K562 (cell line): ENCODE data around the gene SLC12A4. TPM values are rescaled to one million over a fixed set of nuclear protein-coding genes. Genes with fewer than 3 reads are reported as not detected.

Experiments used
- CREB3 ChIP-seq: fragments of 450-650 bp; conservative IDR thresholded peaks from 2 replicates; pipeline ENCODE4 v1.6.1; 2016; ENCODE audit warnings: missing genetic modification characterization, low read depth, mild to moderate bottlenecking, missing compliant biosample characterization, moderate library complexity
- CTCF ChIP-seq, 3 experiments: IDR thresholded peaks in 2 of 3; conservative IDR thresholded peaks in 1 of 3; 2 replicates each; pipeline ENCODE4 v1.5.1; 2011 to 2012; ENCODE audit warnings: low read length in 3 of 3, mild to moderate bottlenecking in 3 of 3, control low read depth in 2 of 3, improper control_type of control experiment in 1 of 3, inconsistent platforms in 1 of 3, low read depth in 1 of 3, mixed read lengths in 1 of 3, moderate library complexity in 1 of 3; ENCODE audit not compliant: insufficient read depth in 2 of 3
- DMBX1 ChIP-seq: fragments of 250-450 bp; sonication (Bioruptor Pico); IDR thresholded peaks from 2 replicates; pipeline ENCODE4 v1.8.0; 2022; ENCODE audit warnings: inconsistent platforms, mild to moderate bottlenecking, moderate library complexity, borderline replicate concordance
- EP300 ChIP-seq: IDR thresholded peaks from 2 replicates; pipeline ENCODE4 v1.6.1; 2012; ENCODE audit warnings: low read length, improper control_type of control experiment
- GABPB2 ChIP-seq: fragments of 250-450 bp; sonication (Bioruptor Pico); conservative IDR thresholded peaks from 2 replicates; pipeline ENCODE4 v1.5.1; 2021; ENCODE audit warnings: mild to moderate bottlenecking
- IFI16 ChIP-seq: fragments of 250-450 bp; sonication (Bioruptor Pico); IDR thresholded peaks from 2 replicates; pipeline ENCODE4 v2.1.2; 2022; ENCODE audit warnings: mild to moderate bottlenecking, inconsistent platforms
- KDM1A ChIP-seq, 2 experiments: fragments of 450-650 bp; IDR thresholded peaks; 2 replicates each; pipeline ENCODE4 v1.6.1; 2016; ENCODE audit warnings: mild to moderate bottlenecking in 2 of 2
- MAFK ChIP-seq: IDR thresholded peaks from 2 replicates; pipeline ENCODE4 v1.6.1; 2011; ENCODE audit warnings: low read length, improper control_type of control experiment
- MEIS2 ChIP-seq: fragments of 450-650 bp; IDR thresholded peaks from 2 replicates; pipeline ENCODE4 v1.6.1; 2014; ENCODE audit warnings: mild to moderate bottlenecking; ENCODE audit not compliant: partially characterized antibody
- SOX6 ChIP-seq: fragments of 450-650 bp; IDR thresholded peaks from 2 replicates; pipeline ENCODE4 v1.6.1; 2014; ENCODE audit warnings: mild to moderate bottlenecking
- THAP7 ChIP-seq: fragments of 250-450 bp; sonication (Bioruptor Pico); IDR thresholded peaks from 2 replicates; pipeline ENCODE4 v1.5.0; 2021
- ZBTB2 ChIP-seq: fragments of 450-650 bp; IDR thresholded peaks from 2 replicates; pipeline ENCODE4 v1.6.1; 2016; ENCODE audit warnings: antibody characterized with exemption
- ZC3H11A ChIP-seq: IDR thresholded peaks from 2 replicates; pipeline ENCODE4 v1.6.1; 2012; ENCODE audit warnings: low read depth, low read length, improper control_type of control experiment
- ZNF140 ChIP-seq: fragments of 250-450 bp; sonication (Bioruptor Pico); IDR thresholded peaks from 2 replicates; pipeline ENCODE4 v1.8.0; 2021; ENCODE audit warnings: moderate library complexity, mild to moderate bottlenecking, inconsistent platforms
- ZNF274 ChIP-seq: IDR thresholded peaks from 2 replicates; pipeline ENCODE4 v1.6.1; 2011; ENCODE audit warnings: low read depth, mild to moderate bottlenecking, low read length, moderate library complexity, borderline replicate concordance
- ZNF280A ChIP-seq: fragments of 450-650 bp; IDR thresholded peaks from 2 replicates; pipeline ENCODE4 v1.6.1; 2018; ENCODE audit warnings: mild to moderate bottlenecking, low read depth; ENCODE audit not compliant: partially characterized antibody
- ZNF766 ChIP-seq: fragments of 200-800 bp; sonication (Bioruptor generic); conservative IDR thresholded peaks from 2 replicates; pipeline ENCODE4 v1.6.1; 2016; ENCODE audit warnings: missing genetic modification characterization, missing compliant biosample characterization
- polyA plus RNA-seq, 8 experiments: library from polyadenylated mRNA; depleted of rRNA in 4 of 8; stranded (reverse) in 5 of 8; unstranded in 3 of 8; fragments of >200 nt; fragmentation: Nextera tagmentation in 2 of 8; fragmentation: Illumina TruSeq in 1 of 8; extraction: Ambion mirVana in 2 of 8; extraction: Trizol in 1 of 8; gene quantifications; 2 replicates each; pipeline versions ENCODE4 v1.2.1 to v1.2.3, GENCODE V29; 2011 to 2014; ENCODE audit warnings: inconsistent platforms in 1 of 8, missing spikeins in 1 of 8
- total RNA-seq, 7 experiments: library from RNA; depleted of rRNA in 6 of 7; stranded (reverse); fragments of >200 nt in 6 of 7; fragmentation: Illumina TruSeq in 2 of 7; extraction: Trizol in 2 of 7; gene quantifications; 2 replicates each; pipeline versions ENCODE4 v1.2.1 to v1.2.3, GENCODE V29; 2011 to 2021; ENCODE audit warnings: low replicate concordance in 1 of 7
- TF ChIP-seq, protein P1 (sequence below): fragments of 150-350 bp; conservative IDR thresholded peaks from 2 replicates; pipeline ENCODE4 v1.6.1; 2014; ENCODE audit warnings: low read length

SLC12A4 gene
- total and polyA plus RNA-seq, 9 of the 15 experiments (the other 6 are each of a cell fraction or from before 2014, with no cell fraction given): 0.75 to 43.5 (median 15.0) TPM

DNA sequence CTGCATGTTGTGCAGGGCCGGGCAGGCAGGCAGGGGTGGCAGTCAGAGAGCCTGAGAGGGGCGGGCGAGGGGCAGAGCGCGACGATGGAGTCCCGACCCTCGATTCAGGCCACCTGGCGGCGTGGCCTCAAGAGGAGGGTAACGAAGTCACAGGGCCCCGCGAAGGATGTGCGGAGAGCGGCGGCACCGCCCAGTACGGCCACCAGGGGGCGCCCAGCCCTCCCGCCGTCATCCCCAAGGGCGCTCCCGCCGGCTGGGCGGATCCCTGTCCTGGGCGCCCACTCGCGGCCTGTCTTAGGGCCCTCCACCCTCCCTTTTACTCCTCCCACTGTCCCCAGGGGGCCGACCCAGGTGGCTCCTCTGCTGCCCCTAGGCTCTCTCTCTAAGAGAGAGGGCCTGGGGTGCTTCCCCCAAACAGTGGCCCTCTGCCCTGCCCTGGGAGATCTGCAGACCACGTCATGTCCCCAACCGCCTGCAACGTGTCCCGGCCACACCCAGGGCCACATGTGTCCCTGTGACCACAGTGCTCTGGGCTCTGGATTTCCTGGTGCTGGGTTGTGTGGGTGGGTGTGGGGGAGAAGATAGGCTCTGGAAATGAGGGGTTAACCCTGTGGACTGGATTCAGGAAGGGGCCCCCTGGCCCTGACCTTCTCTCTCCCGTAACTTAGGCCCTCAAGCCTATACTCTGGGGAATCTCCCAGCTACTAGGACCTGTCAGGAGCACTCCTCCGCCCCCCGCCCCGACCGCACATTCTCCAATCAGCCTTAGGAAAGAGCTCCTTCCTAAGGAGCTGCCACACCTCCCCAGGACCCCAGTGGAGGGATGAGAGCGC is 25.0 kb upstream of the SLC12A4 start (continued):
- TF ChIP-seq, protein P1, sequence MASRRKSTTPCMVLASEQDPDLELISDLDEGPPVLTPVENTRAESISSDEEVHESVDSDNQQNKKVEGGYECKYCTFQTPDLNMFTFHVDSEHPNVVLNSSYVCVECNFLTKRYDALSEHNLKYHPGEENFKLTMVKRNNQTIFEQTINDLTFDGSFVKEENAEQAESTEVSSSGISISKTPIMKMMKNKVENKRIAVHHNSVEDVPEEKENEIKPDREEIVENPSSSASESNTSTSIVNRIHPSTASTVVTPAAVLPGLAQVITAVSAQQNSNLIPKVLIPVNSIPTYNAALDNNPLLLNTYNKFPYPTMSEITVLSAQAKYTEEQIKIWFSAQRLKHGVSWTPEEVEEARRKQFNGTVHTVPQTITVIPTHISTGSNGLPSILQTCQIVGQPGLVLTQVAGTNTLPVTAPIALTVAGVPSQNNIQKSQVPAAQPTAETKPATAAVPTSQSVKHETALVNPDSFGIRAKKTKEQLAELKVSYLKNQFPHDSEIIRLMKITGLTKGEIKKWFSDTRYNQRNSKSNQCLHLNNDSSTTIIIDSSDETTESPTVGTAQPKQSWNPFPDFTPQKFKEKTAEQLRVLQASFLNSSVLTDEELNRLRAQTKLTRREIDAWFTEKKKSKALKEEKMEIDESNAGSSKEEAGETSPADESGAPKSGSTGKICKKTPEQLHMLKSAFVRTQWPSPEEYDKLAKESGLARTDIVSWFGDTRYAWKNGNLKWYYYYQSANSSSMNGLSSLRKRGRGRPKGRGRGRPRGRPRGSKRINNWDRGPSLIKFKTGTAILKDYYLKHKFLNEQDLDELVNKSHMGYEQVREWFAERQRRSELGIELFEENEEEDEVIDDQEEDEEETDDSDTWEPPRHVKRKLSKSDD: no peak
- TF ChIP-seq CTCF (IDR thresholded peaks at IDR 0.05 in 2 of 3, conservative IDR thresholded peaks at IDR 0.05 in 1 of 3; ENCODE audit: insufficient read depth in 2 of 3, low read depth in 1 of 3, low read length in 3 of 3) (peak; percentile 93 to 98 (median 97)), MAFK (no peak), CREB3 (tag) (0 out of 2 replicates have a peak, but pooled peaks have one; percentile 74), KDM1A (IDR thresholded peaks at IDR 0.05) (peak in 1 of 2 experiments; percentile 57; a peak in 1 of 4 replicates), ZNF280A (no peak), ZNF274 (no peak), MEIS2 (no peak), THAP7 (CRISPR knock-in tag) (no peak), DMBX1 (CRISPR knock-in tag) (peak; percentile 57; the same call in 1 of the 2 replicates), ZBTB2 (peak; percentile 66; the same call in 1 of the 2 replicates), SOX6 (peak; percentile 69), ZNF766 (no peak; the same call in 1 of the 2 replicates), EP300 (peak; percentile 29; the same call in 1 of the 2 replicates), ZC3H11A (no peak), IFI16 (CRISPR knock-in tag) (no peak), ZNF140 (CRISPR knock-in tag) (no peak), GABPB2 (CRISPR knock-in tag) (no peak)
